ENCODE results near the gene MFAP1. TPM values are rescaled to one million over a fixed set of nuclear protein-coding genes. Genes with fewer than 3 reads are reported as not detected.
"Not testable (repeated sequence)": the region's sequence is repeated elsewhere in the genome, so short reads cannot be mapped to it uniquely, and the experiment has no call there.

The MFAP1 gene
- total RNA-seq, 4 donors from 2014 or later, result 9.6 to 15.7 (median 11.9) TPM

DNA sequence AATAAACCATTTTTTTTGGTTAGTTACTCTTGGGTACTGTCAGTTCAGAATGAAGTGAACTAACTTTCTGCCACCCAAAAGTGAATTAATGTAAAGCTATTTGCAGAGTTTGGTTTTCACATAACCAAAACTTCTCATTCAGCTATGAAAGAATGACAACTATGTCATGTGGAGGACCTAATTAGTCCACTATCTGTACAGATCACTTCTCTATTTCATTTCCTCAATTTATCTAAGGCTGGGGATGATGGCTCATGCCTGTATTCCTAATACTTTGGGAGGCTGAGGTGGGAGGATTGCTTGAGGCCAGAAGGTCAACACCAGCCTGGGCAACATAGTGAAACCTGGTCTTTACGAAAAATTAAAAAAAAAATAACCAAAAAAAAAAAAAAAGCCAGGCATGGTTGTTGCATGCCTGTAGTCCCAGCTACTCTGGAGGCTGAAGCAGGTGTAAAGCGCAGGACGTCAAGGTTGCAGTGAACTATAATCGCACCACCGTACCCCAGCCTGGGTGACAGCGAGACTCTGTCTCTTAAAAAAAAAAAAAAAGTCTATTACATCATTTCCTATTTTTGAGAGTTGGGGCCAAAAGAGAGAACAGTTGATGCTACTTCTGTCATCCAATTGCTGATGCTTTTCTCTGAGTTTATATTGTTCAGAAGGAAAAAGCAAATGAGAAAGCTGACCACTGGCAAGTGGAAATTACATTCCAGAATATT is 15.4 kb downstream of the MFAP1 start:
- Histone ChIP-seq H3K27me3 (no peaks in the 10 kb centered on the region), H3K36me3 (peaks cover 6 to 99% (median 53%) of the 10 kb centered on the region in 3 donors), H3K4me3 (no peak overlapping the region), H3K9me3 (no peaks in the 10 kb centered on the region), H3K4me1 (no peaks in the 10 kb centered on the region), H3K27ac (peak overlapping the region in 1 of 4 donors; percentile 8)
- no peak for TF ChIP-seq EP300 (IDR thresholded peaks at IDR 0.05)
- no peak for TF ChIP-seq POLR2A (IDR thresholded peaks at IDR 0.05)
- TF ChIP-seq, protein P1, sequence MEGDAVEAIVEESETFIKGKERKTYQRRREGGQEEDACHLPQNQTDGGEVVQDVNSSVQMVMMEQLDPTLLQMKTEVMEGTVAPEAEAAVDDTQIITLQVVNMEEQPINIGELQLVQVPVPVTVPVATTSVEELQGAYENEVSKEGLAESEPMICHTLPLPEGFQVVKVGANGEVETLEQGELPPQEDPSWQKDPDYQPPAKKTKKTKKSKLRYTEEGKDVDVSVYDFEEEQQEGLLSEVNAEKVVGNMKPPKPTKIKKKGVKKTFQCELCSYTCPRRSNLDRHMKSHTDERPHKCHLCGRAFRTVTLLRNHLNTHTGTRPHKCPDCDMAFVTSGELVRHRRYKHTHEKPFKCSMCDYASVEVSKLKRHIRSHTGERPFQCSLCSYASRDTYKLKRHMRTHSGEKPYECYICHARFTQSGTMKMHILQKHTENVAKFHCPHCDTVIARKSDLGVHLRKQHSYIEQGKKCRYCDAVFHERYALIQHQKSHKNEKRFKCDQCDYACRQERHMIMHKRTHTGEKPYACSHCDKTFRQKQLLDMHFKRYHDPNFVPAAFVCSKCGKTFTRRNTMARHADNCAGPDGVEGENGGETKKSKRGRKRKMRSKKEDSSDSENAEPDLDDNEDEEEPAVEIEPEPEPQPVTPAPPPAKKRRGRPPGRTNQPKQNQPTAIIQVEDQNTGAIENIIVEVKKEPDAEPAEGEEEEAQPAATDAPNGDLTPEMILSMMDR (IDR thresholded peaks at IDR 0.05), result no peak
- no peak for DNase-seq (ENCODE audit: low spot score in 2 of 2)
- WGBS, 2 donors, result 86% methylated on average over 6 of the region's 6 CpGs

DNA sequence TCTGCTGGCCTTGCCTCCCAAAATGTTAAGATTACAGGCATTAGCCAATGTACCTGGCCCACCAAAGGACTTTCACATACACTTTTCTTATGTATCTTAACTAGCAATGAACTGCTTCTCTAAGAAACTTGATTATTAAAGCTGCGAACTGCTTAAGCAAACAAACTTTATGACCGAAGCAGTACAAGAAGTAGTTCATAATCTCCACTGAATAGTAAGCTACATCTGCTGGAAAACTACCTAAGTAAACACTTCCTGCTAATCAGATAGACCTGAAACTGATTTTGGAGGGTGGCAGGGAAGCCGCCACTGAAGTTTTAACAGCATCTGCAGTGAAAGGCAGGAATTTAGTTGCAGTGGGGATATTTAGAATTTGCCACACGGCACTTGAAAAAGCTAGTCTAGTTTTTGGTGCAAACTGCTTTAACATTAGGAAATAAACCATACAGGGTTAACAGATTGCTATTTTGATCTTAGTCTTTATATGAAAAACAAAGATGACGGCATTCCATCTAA is 16.0 kb downstream of the MFAP1 start:
- TF ChIP-seq, protein P1 (IDR thresholded peaks at IDR 0.05), result no peak
- TF ChIP-seq POLR2A (IDR thresholded peaks at IDR 0.05), result no peak
- Histone ChIP-seq H3K36me3 (peaks cover 9 to 99% (median 47%) of the 10 kb centered on the region in 3 donors), H3K4me3 (no peak overlapping the region), H3K4me1 (no peaks in the 10 kb centered on the region), H3K9me3 (no peaks in the 10 kb centered on the region), H3K27ac (no peak overlapping the region), H3K27me3 (no peaks in the 10 kb centered on the region)
- WGBS, 2 donors, result 88 to 91% methylated on average over 5 of the region's 5 CpGs
- no peak for DNase-seq (ENCODE audit: low spot score in 2 of 2)

DNA sequence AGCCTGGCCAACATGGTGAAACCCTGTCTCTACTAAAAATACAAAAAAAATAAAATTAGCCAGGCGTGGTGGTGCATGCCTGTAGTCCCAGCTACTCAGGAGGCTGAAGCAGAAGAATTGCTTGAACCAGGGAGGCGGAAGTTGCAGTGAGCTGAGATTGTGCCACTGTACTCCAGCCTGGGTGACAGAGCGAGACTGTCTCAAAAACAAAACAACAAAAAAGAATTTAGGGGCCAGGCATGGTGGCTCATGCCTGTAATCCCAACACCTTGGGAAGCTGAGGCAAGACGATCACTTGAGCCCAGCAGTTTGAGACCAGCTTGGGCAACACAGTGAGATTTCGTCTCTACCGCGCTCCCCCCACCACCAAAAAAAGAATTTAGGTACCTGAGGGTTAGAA is 21.8 kb downstream of the MFAP1 start:
- DNase-seq (ENCODE audit: low spot score in 2 of 2); H3K9me3 ChIP-seq: not testable (repeated sequence)

DNA sequence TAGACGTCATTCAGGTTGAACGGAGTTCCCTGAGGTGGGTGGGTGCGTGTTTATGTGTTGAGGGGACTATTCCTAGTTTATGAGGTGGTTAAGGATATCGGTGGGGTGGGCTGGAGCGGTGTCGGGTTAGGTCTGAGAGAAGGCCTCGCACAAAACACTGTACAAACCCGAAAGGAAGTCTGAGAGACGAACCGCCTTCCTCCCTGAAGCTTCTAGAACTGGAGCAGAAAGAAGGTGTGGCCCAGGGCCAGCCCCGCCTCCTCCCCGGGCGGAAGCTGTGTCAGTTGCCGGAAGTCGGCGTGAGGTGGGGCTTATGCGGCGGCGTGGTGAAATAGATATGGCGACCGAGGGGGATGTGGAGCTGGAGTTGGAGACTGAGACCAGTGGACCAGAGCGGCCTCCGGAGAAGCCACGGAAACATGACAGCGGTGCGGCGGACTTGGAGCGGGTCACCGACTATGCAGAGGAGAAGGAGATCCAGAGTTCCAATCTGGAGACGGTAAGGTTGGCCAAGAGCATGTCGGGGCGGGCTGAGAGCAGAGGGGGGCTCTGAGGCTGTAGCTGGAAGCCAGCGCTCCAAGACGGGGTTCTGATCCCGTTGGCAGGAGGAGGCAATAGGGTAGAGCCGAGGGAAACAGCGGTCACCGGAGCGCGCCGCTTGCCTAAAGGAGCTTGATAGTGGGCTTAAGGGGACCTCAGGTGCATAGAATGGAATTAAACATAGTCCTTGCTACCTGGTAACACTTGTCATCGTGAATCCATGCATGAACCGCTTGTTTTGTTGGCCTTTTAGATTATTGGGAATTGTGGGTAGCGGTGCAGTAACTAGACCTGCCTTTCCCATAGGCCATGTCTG is 24.0 kb downstream of the MFAP1 start, which contains the start of gene HYPK:
Gene HYPK (plus strand): TSS at position 314 of the 856 bp plus-strand sequence. CDS start 24 bp downstream, at position 338.
- WGBS, 2 donors, result 6% methylated on average over 44 of the region's 44 CpGs
- H3K36me3 ChIP-seq, result peaks cover 4 to 81% (median 19%) of the 10 kb centered on the region in 3 donors
- H3K27me3 ChIP-seq, result no peaks in the 10 kb centered on the region
- DNase-seq (ENCODE audit: low spot score in 2 of 2), result peak; percentile 91 to 96
- peak within 1 kb of the TSS; percentile 65 to 85 (median 72) for H3K4me3 ChIP-seq
- no peaks in the 10 kb centered on the region for H3K9me3 ChIP-seq
- TF ChIP-seq, protein P1 (IDR thresholded peaks at IDR 0.05), result no peak
- TF ChIP-seq POLR2A (IDR thresholded peaks at IDR 0.05) (peak; percentile 57 to 93), EP300 (IDR thresholded peaks at IDR 0.05) (peak; percentile 93 to 96)
- H3K4me1 ChIP-seq, result peaks cover 0 to 56% (median 13%) of the 10 kb centered on the region in 4 donors
- peak within 1 kb of the TSS; percentile 83 to 98 (median 95) for H3K27ac ChIP-seq

More for the DNA sequence above, 21.8 kb downstream of the MFAP1 start:
- Histone ChIP-seq H3K36me3 (peaks cover 7 to 83% (median 24%) of the 10 kb centered on the region in 3 donors), H3K4me1 (peaks cover 0 to 35% (median 13%) of the 10 kb centered on the region in 4 donors)
- not testable (repeated sequence) for H3K4me3 ChIP-seq, H3K27me3 ChIP-seq, H3K27ac ChIP-seq
- WGBS, 2 donors, result 93 to 97% methylated on average over 7 of the region's 7 CpGs

DNA sequence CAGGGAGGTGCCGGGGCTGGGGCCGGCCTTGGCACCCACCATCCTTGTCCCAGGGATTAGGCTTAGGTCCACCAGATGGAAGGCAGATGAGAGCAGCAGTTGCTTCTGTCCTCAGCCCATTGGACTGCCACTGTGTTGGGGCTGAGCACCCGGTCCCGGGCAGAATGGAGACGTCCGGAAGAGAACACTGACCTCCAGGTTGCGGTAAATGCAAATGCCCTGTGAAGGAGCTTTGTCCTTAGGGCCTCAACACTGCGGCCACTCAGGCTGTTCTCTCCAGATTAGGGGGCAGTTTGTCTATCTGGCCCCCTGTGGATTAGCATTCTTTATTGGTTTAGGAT is 24.6 kb downstream of the MFAP1 start, which contains the start of gene SERINC4:
Gene SERINC4 (minus strand): TSS at position 276 of the 341 bp plus-strand sequence. CDS start 234 bp downstream, at position 42.
- peaks cover 4 to 81% (median 17%) of the 10 kb centered on the region in 3 donors for H3K36me3 ChIP-seq
- H3K27me3 ChIP-seq, result no peaks in the 10 kb centered on the region
- no peaks in the 10 kb centered on the region for H3K9me3 ChIP-seq
- H3K27ac ChIP-seq, result peak within 1 kb of the TSS; percentile 83 to 98 (median 95)
- DNase-seq (ENCODE audit: low spot score in 2 of 2), result no peak
- peak within 1 kb of the TSS; percentile 65 to 85 (median 72) for H3K4me3 ChIP-seq
- peaks cover 0 to 62% (median 18%) of the 10 kb centered on the region in 4 donors for H3K4me1 ChIP-seq
- no peak for TF ChIP-seq EP300 (IDR thresholded peaks at IDR 0.05)
- TF ChIP-seq, protein P1 (IDR thresholded peaks at IDR 0.05), result no peak
- WGBS, 2 donors, result 82 to 88% methylated on average over 6 to 8 of the region's 8 CpGs

Measured in tibial nerve (tissue), 4 donors.